Ureter (tissue), 1 donor: Measurements from ENCODE around the gene GLIS1. TPM values are rescaled to one million over a fixed set of nuclear protein-coding genes. Genes with fewer than 3 reads are reported as not detected.
"Not testable (repeated sequence)": the region's sequence is repeated elsewhere in the genome, so short reads cannot be mapped to it uniquely, and the experiment has no call there.

Experiments used
- DNase-seq: peaks from one replicate; pipeline ENCODE4 v3.0.0-alpha.2; 2020; ENCODE audit warnings: low spot score
- total RNA-seq: library from RNA; stranded (reverse); gene quantifications from one replicate; pipeline ENCODE4 v1.2.4, GENCODE V29; 2023
- donor health status: DM: yes; HTN: yes; CAD: no.

The GLIS1 gene
- total RNA-seq: 2.7 TPM

GRCh38 chr1:53739109-53739681 lies at the start of gene GLIS1:
Gene GLIS1, minus strand, starts transcription at chr1:53739164. Its CDS starts 1,100 bp downstream, at chr1:53738064.
- DNase-seq: peak; percentile 75

DNA sequence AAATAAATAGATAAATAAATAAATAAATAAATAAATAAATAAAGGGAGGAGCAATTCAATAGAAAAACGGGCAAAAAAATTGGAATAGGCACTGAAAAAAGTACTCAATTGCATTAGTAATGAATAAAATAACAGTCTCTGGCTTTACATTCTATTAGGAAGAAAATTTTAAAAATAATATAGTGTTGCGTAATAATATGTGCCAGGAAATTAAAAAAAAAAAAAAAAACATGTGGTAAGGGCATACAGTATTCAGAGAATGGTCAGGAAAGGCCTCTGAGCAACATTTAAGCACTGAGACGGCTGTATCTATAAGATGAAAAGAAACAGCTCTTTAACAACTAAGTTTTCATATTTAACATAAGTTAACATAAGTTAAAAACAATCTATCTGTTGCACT lies 48.7 kb upstream of the GLIS1 start:
- DNase-seq: no peak

- no peak for DNase-seq
Measured at GRCh38 chr1:53783056-53783455, 44.1 kb upstream of the GLIS1 start.

DNA sequence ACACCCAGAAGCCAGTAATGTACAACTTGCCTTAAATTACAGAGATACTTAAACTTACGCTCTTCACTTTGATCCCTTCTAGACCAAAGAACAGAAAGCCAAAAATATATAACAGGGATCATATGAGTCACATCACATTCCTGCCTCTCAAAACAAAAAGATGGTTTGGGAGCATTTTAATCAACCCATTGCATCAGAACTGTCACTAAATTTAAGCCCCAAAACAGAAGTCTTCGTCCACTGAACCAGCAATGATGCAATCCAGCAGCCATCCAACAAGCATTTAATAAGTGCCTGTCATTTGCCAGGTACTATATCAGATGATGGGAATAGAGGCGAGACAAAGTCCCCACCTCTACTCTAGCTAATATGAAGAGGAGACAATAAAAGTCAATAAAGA lies 42.7 kb upstream of the GLIS1 start:
- no peak for DNase-seq

- DNase-seq: no peak
Measured at GRCh38 chr1:53777272-53777671, 38.3 kb upstream of the GLIS1 start.

- DNase-seq: no peak
Measured at GRCh38 chr1:53771648-53772047, 32.7 kb upstream of the GLIS1 start.

GRCh38 chr1:53769780-53770179 lies 30.8 kb upstream of the GLIS1 start:
- DNase-seq: no peak

DNA sequence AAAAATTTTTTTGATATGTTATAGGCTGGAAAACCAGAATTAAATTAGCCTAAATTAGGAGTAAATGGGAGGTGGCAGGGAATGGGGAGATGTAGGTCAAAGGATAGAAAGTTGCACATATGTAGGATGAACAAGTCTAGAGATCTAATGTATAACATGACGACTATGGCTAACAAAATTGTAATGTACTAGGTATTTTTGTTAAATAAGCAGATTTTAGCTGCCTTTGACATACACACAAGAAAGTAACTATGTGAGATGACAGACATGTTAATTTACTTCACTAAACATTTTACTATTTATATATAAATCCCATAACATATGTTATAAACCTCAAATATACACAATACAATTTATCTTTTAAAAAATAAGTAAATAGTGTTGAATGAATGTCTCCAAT lies 30.2 kb upstream of the GLIS1 start:
- no peak for DNase-seq

DNA sequence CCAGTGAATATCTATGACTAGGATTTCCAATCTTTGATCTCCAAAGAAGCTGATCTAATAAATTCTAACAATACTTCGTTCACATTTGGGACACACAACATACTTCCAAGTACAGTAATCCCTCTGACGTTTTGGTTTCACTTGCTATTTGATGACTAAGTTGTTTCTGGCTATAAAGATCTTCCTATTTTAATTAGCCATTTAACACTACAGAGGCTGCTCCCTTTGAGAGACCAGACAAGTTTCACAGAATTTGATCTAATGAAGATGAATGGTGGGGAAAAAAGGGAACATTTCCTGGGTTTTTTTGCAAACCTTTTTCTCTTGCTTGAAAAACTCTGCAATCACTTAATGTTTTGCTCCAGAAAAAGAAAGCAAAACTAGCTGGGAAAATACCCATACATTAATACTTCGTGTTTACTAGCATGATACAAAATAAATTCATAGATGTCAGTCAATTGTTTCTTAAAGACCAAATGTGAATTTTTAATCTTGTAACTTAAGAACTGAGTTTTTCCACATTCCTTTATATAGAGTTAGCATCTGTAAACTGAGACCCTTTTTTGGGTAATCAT lies 28.0 kb upstream of the GLIS1 start:
- DNase-seq: no peak

GRCh38 chr1:53766194-53766742 lies 27.3 kb upstream of the GLIS1 start:
- no peak for DNase-seq

GRCh38 chr1:53765657-53766056 lies 26.7 kb upstream of the GLIS1 start:
- no peak for DNase-seq

DNA sequence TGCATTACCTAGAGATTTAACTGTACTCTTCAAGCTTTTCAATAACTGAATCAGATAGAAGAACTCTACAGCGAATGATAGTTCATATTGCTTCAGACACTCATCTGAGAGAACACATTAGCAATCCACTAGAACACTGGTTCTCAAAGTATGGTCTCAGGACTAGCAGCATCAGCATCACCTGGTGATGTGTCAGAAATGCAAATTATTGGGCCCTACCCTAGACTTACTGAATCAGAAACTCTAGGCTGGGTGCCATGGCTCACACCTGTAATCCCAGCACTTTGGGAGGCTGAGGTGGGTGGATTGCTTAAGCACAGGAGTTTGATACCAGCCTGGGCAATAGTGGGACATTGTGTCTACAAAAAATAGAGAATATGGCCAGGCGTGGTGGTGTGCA lies 24.9 kb upstream of the GLIS1 start:
- DNase-seq: no peak

- DNase-seq: no peak
Measured at GRCh38 chr1:53763461-53763860, 24.5 kb upstream of the GLIS1 start.

DNA sequence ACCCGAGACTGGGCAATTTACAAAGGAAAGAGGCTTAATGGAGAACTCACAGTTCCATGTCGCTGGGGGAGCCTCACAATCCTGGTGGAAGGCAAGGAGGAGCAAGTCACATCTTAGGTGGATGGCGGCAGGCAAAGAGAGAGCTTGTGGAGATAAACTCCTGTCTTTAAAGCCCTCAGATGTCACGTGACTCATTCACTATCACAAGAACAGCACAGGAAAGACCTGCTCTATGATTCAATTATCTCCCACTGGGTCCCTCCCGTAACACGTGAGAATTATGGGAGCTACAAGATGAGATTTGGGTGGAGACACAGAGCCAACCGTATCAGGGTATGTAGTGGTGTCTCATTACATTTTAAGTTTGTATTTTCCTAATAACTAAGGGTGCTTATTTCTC lies 21.5 kb upstream of the GLIS1 start:
- DNase-seq: not testable (repeated sequence)

DNA sequence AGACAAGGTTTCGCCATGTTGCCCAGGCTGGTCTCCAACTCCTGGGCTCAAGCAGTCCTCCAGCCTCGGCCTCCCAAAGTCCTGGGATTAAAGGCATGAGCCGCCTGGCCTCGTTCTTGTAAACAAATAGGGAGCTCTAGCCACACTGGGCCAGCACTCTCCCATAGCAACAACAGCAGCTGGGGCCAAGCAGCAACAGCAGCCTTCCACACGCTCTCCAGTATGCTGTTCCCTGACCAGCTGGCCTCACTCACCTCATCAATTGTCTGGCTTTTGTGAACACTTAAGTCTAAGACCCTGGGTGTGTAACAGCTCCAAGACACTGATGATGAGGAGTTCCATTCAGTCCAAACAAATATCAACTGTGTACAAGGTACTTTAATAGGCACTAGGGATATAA lies 16.9 kb upstream of the GLIS1 start:
- DNase-seq: no peak

DNA sequence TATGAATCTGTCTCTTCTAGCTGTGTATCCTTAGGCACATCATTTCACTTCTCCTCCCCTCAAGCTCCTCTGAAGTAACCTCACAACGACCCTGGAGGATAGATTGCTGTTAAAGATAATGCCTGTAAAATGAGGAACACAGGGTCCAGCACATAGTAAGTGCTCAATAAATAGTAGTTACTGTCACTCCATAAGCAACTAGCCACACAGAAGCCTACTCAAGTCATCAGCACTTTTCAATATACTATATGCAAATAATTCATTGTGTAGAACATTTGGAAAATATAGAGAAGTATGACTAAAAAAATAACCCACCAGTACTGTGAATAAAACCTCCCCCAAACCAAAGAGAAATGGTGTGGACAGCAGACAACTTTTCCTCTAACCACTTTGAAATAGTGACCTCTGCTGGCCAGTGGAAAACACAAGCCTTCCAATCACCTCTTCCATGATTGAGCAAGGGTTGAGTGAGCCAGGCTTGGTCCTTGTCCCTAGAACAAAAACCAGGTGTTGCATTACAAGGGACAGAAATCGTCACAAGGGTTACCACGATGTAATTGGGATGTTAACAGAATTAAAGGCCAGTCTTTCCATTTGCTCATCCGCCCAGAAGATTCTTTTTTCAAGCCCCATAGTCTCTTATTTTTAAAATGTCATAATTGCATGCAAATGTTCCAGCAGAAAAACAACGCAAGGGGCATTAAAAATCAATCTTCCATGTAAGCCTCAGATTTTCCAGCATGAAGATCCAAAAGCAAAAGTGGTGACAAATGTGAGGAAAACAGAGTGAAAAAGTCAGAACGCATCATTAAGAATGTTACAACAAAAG lies 15.7 kb upstream of the GLIS1 start:
- peak; percentile 54 for DNase-seq

DNA sequence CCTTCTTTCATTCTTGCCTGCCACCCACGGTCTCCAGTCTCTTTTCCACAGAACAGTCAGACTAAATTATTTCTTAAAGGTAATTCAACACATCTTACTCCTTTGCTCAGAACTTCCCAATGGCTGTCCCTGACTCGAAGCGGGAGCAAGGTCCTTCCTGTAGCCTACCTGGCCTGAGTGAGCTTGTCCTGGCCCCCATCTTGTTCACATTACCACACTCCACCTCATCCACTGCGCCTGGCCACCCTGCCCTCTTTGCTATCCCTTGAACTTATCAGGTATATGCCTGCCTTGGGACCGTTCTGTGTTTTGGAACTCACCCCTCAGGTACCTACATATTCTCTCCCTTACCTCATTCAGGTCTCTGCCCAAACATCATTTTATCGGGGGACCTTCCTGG lies 13.3 kb upstream of the GLIS1 start:
- DNase-seq: no peak

DNA sequence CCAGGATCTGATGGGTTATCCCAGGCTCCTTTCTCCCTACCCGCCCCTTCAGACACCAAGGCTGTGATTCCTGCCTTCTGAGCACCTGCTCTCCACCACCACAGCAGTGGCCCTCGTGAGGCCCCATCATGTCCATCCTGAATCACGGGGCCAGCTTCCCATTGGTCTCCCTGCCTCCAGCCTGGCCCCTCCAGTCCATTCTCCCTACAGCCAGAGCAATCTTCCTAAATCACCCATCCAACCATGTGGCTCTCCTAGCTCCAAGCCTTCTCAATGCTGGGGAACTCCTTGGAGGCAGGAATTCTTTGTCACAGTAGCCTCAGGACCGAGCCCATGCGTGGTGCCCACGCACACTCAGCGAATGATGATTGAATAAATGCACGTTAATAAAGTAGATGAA lies 8.9 kb upstream of the GLIS1 start:
- DNase-seq: no peak

DNA sequence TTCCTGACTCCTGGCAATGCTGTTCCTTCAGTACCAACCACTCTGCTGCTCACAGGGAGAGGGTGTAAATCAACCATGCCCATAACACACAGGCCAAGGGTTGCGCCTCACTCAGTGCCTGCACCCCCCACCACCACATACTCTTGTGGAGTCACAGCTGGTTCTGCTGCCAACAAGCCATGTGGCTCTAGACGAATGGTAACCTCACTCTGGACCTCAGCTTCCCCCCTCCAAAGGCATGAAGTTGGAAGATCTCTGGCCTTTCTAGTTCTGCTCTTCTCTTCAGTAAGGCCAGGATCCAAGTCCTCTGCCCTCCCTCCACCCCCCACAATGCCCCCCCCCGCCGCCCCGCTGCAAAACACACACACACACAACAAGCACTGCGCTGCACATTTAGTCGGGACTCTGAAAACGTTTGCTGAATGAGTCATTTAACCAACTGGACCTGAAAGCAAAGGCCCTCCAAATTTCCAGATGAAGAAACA lies 1.7 kb upstream of the GLIS1 start:
- DNase-seq: no peak

DNA sequence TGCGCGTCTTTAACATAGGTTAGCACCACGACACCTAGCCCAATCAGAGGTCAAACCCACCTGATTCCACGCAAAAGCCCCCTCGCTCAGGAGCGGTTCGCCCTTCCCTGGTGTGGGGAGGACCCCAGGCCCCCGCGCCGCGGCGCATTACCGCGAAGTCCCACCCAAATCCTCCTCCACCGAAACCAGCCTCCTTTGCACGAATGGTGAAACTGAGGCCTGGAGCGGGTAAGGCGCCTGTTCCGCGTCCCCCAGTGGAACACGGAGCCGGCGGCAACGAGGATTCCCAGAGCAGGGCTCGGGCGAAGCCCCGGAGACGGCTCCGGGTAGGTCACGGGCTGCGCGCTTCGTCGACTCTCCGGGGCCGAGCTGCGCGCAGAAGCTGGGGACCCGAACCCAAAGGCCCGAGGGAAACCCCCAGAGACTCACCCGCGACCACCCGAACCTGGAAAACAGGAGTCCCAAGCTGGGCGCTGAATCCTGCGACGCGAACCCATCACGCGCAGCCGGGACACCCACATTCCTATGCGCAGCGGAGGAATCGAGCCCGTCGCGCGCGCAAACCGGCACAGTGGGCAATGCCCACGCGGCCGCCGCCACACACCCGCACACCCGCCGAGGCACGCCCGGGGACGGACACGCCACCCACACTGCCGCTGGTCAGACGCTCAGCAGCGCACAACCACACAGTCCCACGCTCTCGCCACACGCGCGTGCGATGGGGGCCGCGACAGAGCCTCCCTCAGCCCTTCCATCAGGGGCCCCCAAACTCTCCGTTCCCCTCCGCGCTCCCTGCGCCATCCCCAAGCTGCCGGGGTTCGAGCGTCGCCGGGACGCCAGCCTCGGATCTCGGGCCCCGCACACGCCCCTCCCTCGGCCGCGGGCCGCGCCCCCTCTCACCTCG lies 507 bp downstream of the GLIS1 start:
- DNase-seq: no peak

GRCh38 chr1:53737648-53738204 lies 1.2 kb downstream of the GLIS1 start:
- DNase-seq: no peak
